GM13977 (cell line): ENCODE results near the gene FIGLA.

ENCODE experiments used
- DNase-seq: peaks from one replicate; pipeline ENCODE4 v3.0.0; 2012; ENCODE audit warnings: low spot score
- in situ Hi-C: fragments of 300-500 bp; cut with MboI; formaldehyde crosslinking; loops from one replicate; pipeline ENCODE4 v1.12.0; 2022; ENCODE audit warnings: low sequenced_read_pairs, low pct_unique_long_range_greater_than_20kb, mixed read lengths, inconsistent platforms; ENCODE audit not compliant: unreplicated experiment
- TF ChIP-seq, protein P1 (sequence below): IDR thresholded peaks from 2 replicates; pipeline ENCODE4 v1.5.1; 2012; ENCODE audit warnings: mild to moderate bottlenecking, control low read depth; ENCODE audit not compliant: insufficient read depth; ENCODE audit errors: extremely low read depth, missing control alignments

Gene FIGLA

GRCh38 chr2:70816726-70817125, 26.3 kb upstream of the FIGLA start:
- in situ Hi-C loops = no loop called here

GRCh38 chr2:70808983-70809958, 18.8 kb upstream of the FIGLA start:
- in situ Hi-C loops = no loop called here
- DNase-seq = no peak
- TF ChIP-seq, protein P1, sequence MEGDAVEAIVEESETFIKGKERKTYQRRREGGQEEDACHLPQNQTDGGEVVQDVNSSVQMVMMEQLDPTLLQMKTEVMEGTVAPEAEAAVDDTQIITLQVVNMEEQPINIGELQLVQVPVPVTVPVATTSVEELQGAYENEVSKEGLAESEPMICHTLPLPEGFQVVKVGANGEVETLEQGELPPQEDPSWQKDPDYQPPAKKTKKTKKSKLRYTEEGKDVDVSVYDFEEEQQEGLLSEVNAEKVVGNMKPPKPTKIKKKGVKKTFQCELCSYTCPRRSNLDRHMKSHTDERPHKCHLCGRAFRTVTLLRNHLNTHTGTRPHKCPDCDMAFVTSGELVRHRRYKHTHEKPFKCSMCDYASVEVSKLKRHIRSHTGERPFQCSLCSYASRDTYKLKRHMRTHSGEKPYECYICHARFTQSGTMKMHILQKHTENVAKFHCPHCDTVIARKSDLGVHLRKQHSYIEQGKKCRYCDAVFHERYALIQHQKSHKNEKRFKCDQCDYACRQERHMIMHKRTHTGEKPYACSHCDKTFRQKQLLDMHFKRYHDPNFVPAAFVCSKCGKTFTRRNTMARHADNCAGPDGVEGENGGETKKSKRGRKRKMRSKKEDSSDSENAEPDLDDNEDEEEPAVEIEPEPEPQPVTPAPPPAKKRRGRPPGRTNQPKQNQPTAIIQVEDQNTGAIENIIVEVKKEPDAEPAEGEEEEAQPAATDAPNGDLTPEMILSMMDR = no peak

More at GRCh38 chr2:70816726-70817125, 26.3 kb upstream of the FIGLA start:
- TF ChIP-seq, protein P1 = no peak
- DNase-seq = no peak

DNA sequence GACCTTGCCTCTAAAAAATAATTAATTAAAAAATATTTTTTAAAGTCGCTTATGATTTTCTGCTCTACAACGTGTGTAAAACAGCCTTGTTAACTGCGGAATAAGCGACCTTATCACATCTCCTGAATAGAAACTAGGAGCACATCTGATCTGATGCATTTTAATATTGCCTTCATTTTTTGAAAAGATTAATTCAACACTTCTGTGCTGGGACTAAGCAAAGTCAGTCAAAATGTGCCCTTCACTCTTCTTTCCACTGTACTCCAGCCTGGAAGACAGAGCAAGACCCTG, 17.3 kb upstream of the FIGLA start:
- in situ Hi-C loops = no loop called here
- TF ChIP-seq, protein P1 = no peak
- no peak for DNase-seq

DNA sequence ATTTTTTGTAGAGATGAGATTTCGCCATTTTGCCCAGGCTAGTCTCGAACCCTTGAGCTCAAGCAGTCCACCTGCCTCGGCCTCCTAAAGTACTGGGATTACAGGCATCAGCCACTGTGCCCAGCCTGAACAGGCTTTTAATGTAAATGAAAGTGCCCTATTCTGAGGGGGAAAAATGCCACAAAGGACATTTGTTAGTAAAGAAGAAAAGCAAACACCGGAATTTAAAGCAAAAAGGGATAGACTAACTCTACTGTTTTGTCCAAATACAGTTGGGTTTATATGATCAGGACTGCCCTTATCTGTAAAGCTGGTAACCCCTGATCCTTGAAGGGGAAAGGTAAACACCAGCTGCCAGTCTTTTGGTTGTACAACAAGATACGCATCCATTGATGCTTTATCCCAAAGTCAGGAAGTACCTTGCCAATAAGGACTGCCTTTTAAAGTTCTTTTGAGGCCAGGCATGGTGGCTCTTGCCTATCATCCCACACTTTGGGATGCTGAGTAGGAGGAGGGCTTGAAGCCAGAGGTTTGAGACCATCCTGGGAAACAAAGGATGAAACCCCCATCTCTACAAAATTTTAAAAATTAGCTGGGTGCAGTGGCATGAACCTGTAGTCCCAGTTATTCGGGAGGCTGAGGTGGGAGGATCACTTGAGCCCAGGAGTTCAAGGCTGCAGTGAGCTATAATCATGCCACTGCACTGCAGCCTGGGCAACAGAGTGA, 16.8 kb upstream of the FIGLA start:
- DNase-seq = no peak

DNA sequence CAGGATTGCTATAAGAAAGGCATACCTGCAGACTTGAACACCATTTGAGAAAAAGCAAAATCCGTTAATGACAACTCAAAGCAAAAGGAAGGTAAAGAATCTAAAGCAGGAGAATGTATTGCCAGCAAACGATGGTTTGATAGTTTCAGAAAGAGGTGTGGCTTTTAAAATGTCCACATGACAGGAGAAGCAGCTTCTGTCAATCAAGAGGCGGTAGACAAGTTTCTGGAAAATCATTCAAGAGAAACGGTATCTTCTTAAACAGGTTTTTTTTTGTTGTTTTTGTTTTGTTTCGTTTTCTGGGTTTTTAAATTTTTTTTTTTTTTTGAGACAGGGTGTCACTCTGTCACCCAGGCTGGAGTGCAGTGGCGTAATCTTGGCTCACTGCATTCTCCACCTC, 16.2 kb upstream of the FIGLA start:
- DNase-seq = no peak
- TF ChIP-seq, protein P1 = no peak
- in situ Hi-C loops = no loop called here

More for the DNA sequence above, 16.8 kb upstream of the FIGLA start:
- in situ Hi-C loops = no loop called here
- TF ChIP-seq, protein P1 = no peak

GRCh38 chr2:70806013-70806412, 15.6 kb upstream of the FIGLA start:
- TF ChIP-seq, protein P1 = no peak
- DNase-seq = no peak
- in situ Hi-C loops = no loop called here
